ENCODE measurements around the gene CHP1.
"Not testable (repeated sequence)": the region's sequence is repeated elsewhere in the genome, so short reads cannot be mapped to it uniquely, and the experiment has no call there.

CHP1 gene

DNA sequence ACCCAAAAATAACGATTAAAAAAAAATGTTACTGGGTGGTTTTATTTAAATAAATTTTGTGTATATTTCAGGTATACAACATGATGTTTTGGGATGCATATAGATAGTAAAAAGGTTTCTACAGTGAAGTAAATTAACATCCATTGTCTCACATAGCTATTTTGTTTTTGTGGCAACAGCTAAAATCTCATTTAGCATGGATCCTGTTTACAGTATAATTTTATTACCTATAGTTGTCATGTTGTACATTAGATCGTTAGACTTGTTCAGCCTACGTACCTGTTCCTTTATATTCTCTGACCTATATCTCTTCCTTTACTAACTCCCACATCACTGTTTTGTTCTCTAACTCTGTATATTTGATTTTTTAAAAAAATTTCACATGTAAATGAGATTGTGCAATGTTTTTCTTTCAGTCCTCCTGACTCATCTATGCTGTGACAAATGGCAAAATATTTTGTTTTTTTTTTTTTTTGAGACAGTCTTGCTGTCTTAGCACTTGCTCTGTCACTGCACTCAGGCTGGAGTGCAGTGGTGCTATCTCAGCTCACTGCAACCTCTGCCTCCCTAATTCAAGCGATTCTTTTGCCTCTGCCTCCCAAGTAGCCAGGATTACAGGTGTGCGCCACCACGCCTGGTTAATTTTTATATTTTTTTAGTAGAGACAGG, 55.7 kb downstream of the CHP1 start:
- DNase-seq (ENCODE audit: low read depth, low spot score), result no peak
- no peak overlapping the region for H3K27ac ChIP-seq

GRCh38 chr15:41288464-41288863, 57.4 kb downstream of the CHP1 start:
- no peak overlapping the region for H3K27ac ChIP-seq
- DNase-seq (ENCODE audit: low read depth, low spot score), result no peak

DNA sequence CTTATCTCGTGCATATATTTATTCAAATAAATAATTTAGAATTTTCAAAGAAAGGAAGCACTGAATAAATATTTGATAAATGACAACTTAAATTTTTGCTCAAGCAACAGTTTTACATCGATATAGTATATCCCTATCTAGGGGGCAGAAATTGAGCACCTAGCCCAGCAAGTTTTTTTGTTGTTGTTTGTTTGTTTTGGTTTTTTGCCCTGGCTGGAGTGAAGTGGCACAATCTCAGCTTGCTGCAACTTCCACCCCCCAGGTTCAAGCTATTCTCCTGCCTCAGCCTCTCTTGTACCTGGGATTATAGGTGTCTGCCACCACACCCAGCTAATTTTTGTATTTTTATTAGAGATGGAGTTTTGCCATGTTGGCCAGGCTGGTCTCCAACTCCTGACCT, 58.9 kb downstream of the CHP1 start:
- no peak overlapping the region for H3K27ac ChIP-seq
- no peak for DNase-seq (ENCODE audit: low read depth, low spot score)

DNA sequence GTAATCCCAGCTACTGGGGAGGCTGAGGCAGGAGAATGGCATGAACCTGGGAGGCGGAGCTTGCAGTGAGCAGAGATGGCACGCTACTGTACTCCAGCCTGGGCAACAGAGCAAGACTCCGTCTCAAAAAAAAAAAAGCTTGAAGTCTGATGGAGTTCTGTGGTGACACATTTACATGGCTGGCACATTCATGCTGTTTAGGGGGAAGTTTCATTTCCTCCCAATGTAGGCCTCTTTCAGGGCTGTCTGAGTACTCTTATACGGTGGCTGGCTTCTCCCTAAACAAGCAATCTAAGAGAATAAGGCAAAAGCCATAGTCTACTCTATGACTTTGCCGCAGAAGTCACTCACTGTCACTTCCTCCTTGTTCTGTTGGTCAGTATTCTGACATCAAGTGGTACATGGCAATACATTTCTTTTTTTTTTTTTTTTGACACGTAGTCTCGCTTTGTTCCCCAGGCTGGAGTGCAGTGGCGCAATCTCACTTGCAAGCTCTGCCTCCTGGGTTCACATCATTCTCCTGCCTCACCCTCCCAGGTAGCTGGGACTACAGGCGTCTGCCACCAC, 60.1 kb downstream of the CHP1 start:
- H3K27ac ChIP-seq, result no peak overlapping the region
- no peak for DNase-seq (ENCODE audit: low read depth, low spot score)

DNA sequence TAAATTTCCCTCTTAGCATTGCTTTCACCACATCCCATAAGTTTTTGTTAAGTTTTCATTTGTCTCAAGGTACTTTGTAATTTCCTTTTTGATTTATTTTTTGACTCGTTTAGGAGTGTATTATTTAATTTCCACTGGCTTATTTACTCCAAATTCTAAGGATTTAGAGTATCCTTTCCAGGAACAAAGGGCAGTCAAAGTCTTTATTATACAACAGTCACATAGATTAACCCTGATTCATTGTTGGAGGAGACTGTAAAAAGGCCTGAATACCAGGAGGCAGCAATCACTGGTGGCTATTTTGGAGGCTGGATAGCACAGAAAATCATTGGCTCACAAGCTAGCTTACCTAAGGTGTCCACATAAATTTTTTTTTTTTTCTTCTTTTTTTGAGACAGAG, 61.5 kb downstream of the CHP1 start:
- no peak for DNase-seq (ENCODE audit: low read depth, low spot score)
- no peak overlapping the region for H3K27ac ChIP-seq

DNA sequence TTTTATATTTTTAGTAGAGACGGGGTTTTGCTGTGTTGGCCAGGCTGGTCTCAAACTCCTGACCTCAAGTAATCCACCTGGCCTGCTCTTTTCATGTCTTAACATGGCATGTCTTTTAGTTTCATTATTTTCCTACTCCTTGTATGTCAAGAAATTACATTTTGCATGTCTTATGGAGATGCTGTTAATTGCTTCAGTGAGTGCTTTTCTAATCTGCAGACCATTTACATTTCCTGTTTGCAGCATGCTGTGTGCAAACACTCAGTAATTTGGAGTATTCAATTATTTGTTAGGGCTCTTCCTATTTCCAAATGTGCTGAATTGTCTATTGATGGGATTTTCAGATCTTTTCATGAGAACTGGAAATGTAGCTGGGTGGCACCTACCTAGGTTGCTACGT, 70.1 kb downstream of the CHP1 start:
- not testable (repeated sequence) for DNase-seq (ENCODE audit: low read depth, low spot score); H3K27ac ChIP-seq

GRCh38 chr15:41301587-41301986, 70.5 kb downstream of the CHP1 start:
- no peak overlapping the region for H3K27ac ChIP-seq
- no peak for DNase-seq (ENCODE audit: low read depth, low spot score)

- H3K27ac ChIP-seq, result no peak overlapping the region
- no peak for DNase-seq (ENCODE audit: low read depth, low spot score)
Observed at GRCh38 chr15:41304149-41304770, 73.2 kb downstream of the CHP1 start.

DNA sequence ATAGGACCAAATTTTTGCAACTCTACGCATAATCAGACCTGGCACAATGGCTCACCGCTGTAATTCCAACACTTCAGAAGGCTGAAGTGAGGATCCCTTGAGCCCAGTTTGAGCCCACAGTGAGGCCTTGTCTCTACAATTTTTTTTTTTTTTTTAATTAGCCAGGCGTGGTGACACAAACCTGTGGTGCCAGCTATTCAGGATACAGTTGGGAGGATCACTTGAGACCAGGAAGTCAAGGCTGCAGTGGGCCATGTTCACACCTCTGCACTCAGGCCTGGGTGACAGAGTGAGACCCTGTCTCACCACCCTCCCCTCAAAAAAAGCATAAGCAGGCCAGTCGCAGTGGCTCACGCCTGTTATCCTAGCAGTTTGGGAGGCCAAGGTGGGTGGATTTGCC, 76.6 kb downstream of the CHP1 start:
- no peak for DNase-seq (ENCODE audit: low read depth, low spot score)
- H3K27ac ChIP-seq, result no peak overlapping the region

- H3K27ac ChIP-seq, result no peak overlapping the region
- DNase-seq (ENCODE audit: low read depth, low spot score), result no peak
Observed at GRCh38 chr15:41309226-41309905, 78.3 kb downstream of the CHP1 start.

DNA sequence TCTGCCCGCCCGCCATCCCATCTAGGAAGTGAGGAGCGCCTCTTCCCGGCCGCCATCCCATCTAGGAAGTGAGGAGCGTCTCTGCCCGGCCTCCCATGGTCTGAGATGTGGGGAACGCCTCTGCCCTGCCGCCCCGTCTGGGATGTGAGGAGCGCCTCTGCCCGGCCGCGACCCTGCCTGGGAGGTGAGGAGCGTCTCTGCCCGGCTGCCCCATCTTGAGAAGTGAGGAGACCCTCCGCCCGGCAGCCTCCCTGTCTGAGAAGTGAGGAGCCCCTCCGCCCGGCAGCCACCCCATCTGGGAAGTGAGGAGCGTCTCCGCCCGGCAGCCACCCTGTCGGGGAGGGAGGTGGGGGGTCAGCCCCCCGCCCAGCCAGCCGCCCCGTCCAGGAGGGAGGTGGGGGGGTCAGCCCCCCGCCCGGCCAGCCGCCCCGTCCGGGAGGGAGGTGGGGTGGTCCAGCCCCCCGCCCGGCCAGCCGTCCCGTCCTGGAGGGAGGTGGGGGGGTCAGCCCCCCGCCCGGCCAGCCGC, 89.8 kb downstream of the CHP1 start:
- not testable (repeated sequence) for DNase-seq (ENCODE audit: low read depth, low spot score); H3K27ac ChIP-seq

- H3K27ac ChIP-seq, result no peak overlapping the region
- DNase-seq (ENCODE audit: low read depth, low spot score), result no peak
Observed at GRCh38 chr15:41323611-41324010, 92.5 kb downstream of the CHP1 start.

DNA sequence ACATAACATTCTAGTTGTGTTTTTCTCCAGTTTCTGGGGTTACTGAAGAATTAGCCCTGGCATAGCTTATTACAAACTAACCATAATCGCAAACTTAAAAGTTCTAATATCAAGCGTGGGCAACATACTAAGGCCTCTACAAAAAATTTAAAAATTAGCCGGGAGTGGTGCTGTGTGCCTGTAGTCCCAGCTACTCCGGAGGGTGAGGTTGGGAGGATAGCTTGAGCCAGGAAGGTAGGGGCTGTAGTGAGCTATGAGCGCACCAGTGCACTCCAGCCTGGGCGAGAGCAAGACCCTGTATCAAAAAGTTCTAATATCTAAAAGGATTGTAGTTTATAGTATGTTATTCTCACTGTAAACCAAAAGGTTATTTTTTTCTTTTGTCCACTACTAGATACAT, 100.2 kb downstream of the CHP1 start:
- no peak for DNase-seq (ENCODE audit: low read depth, low spot score)
- H3K27ac ChIP-seq, result no peak overlapping the region

All from epithelial cell of prostate (primary cell).